ENCODE data around the gene RNF152.

GRCh38 chr18:61893309-61893970 is 633 bp upstream of the RNF152 start:
- TF ChIP-seq CTCF (IDR thresholded peaks at IDR 0.05) (no peak), EZH2 (IDR thresholded peaks at IDR 0.05) (no peak)
